Gastroesophageal sphincter (tissue), 4 donors: ENCODE data around the gene PLA2R1. TPM values are rescaled to one million over a fixed set of nuclear protein-coding genes. Genes with fewer than 3 reads are reported as not detected.

Source experiments
- ATAC-seq: fragments of 150-250 bp; one replicate; pipeline ENCODE4 v1.9.1; 2016; ENCODE audit warnings: mild to moderate bottlenecking, moderate library complexity
- H3K27ac ChIP-seq, 4 donors: fragments of 200-600 bp; sonication (generic) in 3 of 4; 1 replicate in 3 of 4; 2 replicates in 1 of 4; pipeline ENCODE4 v1.5.1; 2016 to 2019
- H3K27me3 ChIP-seq: fragments of 200-600 bp; sonication (generic); one replicate; pipeline ENCODE4 v1.5.1; 2019
- H3K36me3 ChIP-seq, 2 donors: fragments of 200-600 bp; sonication (generic); one replicate each; pipeline ENCODE4 v1.5.1; 2019; ENCODE audit warnings: control low read depth in 1 of 2
- H3K4me1 ChIP-seq, 3 donors: fragments of 200-600 bp; sonication (generic); 1 replicate in 2 of 3; 2 replicates in 1 of 3; pipeline ENCODE4 v1.5.1; 2016 to 2019; ENCODE audit warnings: control low read depth in 2 of 3
- H3K4me3 ChIP-seq, 2 donors: fragments of 200-600 bp; sonication (generic); one replicate each; pipeline ENCODE4 v1.5.1; 2019; ENCODE audit warnings: mild to moderate bottlenecking in 1 of 2, moderate library complexity in 1 of 2
- H3K9me3 ChIP-seq, 3 donors: fragments of 200-600 bp; sonication (generic); one replicate each; pipeline ENCODE4 v1.5.1; 2017 to 2019; ENCODE audit warnings: control low read depth in 2 of 3
- EP300 ChIP-seq: sonication (generic); formaldehyde crosslinking; IDR thresholded peaks from one replicate; pipeline ENCODE4 v1.6.1; 2017; ENCODE audit warnings: antibody characterized with exemption, mild to moderate bottlenecking
- POLR2A ChIP-seq, 2 donors: fragments of 450-650 bp; IDR thresholded peaks; one replicate each; pipeline ENCODE4 v1.6.1; 2017; ENCODE audit warnings: antibody characterized with exemption in 2 of 2, mild to moderate bottlenecking in 2 of 2, moderate library complexity in 1 of 2
- POLR2AphosphoS5 ChIP-seq: sonication (generic); formaldehyde crosslinking; IDR thresholded peaks from one replicate; pipeline ENCODE4 v1.6.1; 2017; ENCODE audit warnings: antibody characterized with exemption
- WGBS, 2 donors: methylation state at CpG; one replicate each; pipeline ENCODE4 v1.1.5; 2018; ENCODE audit warnings: low coverage in 1 of 2; 5-methylcytosine and 5-hydroxymethylcytosine counted together
- total RNA-seq, 4 donors: library from RNA; depleted of rRNA; stranded (reverse); fragments of >200 nt; gene quantifications; one replicate each; pipeline ENCODE4 v1.1.0, GENCODE V29; 2016
- TF ChIP-seq, protein P1 (sequence below), 4 experiments: fragments of 200-600 bp in 2 of 4; fragments of 450-650 bp in 2 of 4; sonication (generic) in 1 of 4; IDR thresholded peaks; one replicate each; pipeline ENCODE4 v1.5.1; 2017 to 2019; ENCODE audit warnings: antibody characterized with exemption in 4 of 4, mild to moderate bottlenecking in 2 of 4, moderate library complexity in 2 of 4

PLA2R1 gene
- total RNA-seq, 4 donors from 2014 or later = 6.5 to 15.0 (median 8.0) TPM

DNA sequence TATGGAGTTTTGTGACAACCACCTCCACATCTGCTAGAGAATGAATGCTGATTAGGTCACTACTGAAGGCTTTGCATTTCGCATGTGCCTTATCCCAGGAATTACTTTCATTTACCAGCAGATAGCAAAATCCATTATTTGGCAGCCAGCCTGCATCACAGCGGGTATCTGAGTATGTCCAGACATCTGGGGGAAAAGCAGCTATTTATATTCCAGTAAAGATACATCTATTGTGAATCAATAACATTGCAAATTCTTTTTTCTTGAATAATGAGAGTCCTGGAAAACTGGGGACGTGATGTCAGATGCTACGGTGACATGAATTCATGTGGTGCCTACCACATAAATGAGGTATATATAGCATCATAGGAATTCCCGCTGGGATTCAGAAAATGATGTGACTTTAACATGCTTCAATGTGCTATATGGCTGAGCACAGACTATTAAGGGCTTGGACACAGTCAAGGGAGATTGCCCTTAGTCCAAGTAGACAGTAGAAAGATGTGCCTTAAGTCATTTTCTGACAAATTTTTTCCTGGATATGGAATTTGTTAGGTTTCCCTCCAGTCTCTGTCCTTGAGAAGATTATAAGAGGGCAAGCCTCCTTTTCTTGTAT, 180.2 kb downstream of the PLA2R1 start:
- TF ChIP-seq, protein P1, sequence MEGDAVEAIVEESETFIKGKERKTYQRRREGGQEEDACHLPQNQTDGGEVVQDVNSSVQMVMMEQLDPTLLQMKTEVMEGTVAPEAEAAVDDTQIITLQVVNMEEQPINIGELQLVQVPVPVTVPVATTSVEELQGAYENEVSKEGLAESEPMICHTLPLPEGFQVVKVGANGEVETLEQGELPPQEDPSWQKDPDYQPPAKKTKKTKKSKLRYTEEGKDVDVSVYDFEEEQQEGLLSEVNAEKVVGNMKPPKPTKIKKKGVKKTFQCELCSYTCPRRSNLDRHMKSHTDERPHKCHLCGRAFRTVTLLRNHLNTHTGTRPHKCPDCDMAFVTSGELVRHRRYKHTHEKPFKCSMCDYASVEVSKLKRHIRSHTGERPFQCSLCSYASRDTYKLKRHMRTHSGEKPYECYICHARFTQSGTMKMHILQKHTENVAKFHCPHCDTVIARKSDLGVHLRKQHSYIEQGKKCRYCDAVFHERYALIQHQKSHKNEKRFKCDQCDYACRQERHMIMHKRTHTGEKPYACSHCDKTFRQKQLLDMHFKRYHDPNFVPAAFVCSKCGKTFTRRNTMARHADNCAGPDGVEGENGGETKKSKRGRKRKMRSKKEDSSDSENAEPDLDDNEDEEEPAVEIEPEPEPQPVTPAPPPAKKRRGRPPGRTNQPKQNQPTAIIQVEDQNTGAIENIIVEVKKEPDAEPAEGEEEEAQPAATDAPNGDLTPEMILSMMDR (IDR thresholded peaks at IDR 0.05) = no peak
- TF ChIP-seq POLR2A (IDR thresholded peaks at IDR 0.05) (no peak), EP300 (no peak), POLR2AphosphoS5 (no peak)
- WGBS, 2 donors = 54 to 78% methylated on average over 4 to 5 of the region's 5 CpGs
- Histone ChIP-seq H3K27me3 (no peaks in the 10 kb centered on the region), H3K27ac (no peak overlapping the region), H3K4me3 (no peak overlapping the region), H3K9me3 (no peaks in the 10 kb centered on the region), H3K36me3 (no peaks in the 10 kb centered on the region), H3K4me1 (no peaks in the 10 kb centered on the region)
- ATAC-seq = no peak

Other genes starting within 250 kb of the PLA2R1 start
- gene LY75, start 157.9 kb downstream of the PLA2R1 start, total RNA-seq = 1 to 10 TPM in 2 of 4 donors, under 1 TPM in 2; 0.62 to 4.1 (median 1.6) TPM
- gene ITGB6, start 137.7 kb upstream of the PLA2R1 start, total RNA-seq = 1 to 10 TPM in 1 of 4 donors, not detected in 3; 2.2 TPM